Progenitor cell of endocrine pancreas (in vitro differentiated cells): Measurements from ENCODE around the gene TENT4A. TPM values are rescaled to one million over a fixed set of nuclear protein-coding genes. Genes with fewer than 3 reads are reported as not detected.

ENCODE experiments used
- DNase-seq: peaks from one replicate; pipeline ENCODE4 v3.0.0; 2021; ENCODE audit warnings: low spot score; ENCODE audit not compliant: unreplicated experiment
- H3K27ac Mint-ChIP-seq: 2 replicates; pipeline ENCODE4 v1.8.0; 2021; ENCODE audit warnings: mild to moderate bottlenecking, moderate library complexity, mixed read lengths
- H3K27me3 Mint-ChIP-seq: 2 replicates; pipeline ENCODE4 v1.8.0; 2021; ENCODE audit warnings: mixed read lengths
- H3K36me3 Mint-ChIP-seq: 2 replicates; pipeline ENCODE4 v1.8.0; 2022; ENCODE audit warnings: mixed read lengths; ENCODE audit not compliant: insufficient read depth
- H3K4me1 Mint-ChIP-seq: 2 replicates; pipeline ENCODE4 v1.8.0; 2021; ENCODE audit warnings: low read depth, mixed read lengths
- H3K4me3 Mint-ChIP-seq: 2 replicates; pipeline ENCODE4 v1.8.0; 2021; ENCODE audit warnings: low read depth, mild to moderate bottlenecking, moderate library complexity, mixed read lengths
- H3K9me3 Mint-ChIP-seq: 2 replicates; pipeline ENCODE4 v1.8.0; 2021; ENCODE audit warnings: low read depth, mixed read lengths
- total RNA-seq: library from RNA; stranded (reverse); gene quantifications from 2 replicates; pipeline ENCODE4 v1.2.1, GENCODE V29; 2021
- TF ChIP-seq, protein P1 (sequence below): fragments of 200-600 bp; sonication (generic); IDR thresholded peaks from one replicate; pipeline ENCODE4 v1.5.0; 2021; ENCODE audit warnings: antibody characterized with exemption, mild to moderate bottlenecking; ENCODE audit not compliant: unreplicated experiment

The TENT4A gene
- total RNA-seq, 1 donor from 2014 or later = 30.0 TPM

DNA sequence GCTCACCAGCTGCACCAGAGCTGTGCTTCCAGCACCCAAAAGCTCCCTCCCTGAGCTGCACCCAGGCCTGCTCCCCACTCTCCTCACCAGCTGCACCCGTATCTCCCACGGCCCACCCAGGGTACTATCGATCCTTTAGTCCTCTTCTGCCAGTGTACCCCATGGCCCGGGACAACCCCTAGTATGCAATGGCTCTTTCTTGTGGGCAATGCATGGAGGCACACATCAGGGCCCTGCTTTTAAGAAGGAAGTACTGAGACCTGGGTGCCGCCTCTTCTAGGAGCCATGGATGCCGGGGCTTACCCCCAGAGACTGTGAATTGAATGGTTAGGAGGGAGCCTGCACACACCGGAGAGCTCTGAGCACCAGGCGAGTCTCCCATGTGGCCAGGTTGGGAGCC lies 49.5 kb downstream of the TENT4A start:
- Mint-ChIP-seq H3K36me3 (peaks cover 3% of the 10 kb centered on the region), H3K9me3 (no peaks in the 10 kb centered on the region), H3K4me3 (no peak overlapping the region), H3K27me3 (no peaks in the 10 kb centered on the region), H3K4me1 (no peaks in the 10 kb centered on the region), H3K27ac (no peak overlapping the region)
- TF ChIP-seq, protein P1, sequence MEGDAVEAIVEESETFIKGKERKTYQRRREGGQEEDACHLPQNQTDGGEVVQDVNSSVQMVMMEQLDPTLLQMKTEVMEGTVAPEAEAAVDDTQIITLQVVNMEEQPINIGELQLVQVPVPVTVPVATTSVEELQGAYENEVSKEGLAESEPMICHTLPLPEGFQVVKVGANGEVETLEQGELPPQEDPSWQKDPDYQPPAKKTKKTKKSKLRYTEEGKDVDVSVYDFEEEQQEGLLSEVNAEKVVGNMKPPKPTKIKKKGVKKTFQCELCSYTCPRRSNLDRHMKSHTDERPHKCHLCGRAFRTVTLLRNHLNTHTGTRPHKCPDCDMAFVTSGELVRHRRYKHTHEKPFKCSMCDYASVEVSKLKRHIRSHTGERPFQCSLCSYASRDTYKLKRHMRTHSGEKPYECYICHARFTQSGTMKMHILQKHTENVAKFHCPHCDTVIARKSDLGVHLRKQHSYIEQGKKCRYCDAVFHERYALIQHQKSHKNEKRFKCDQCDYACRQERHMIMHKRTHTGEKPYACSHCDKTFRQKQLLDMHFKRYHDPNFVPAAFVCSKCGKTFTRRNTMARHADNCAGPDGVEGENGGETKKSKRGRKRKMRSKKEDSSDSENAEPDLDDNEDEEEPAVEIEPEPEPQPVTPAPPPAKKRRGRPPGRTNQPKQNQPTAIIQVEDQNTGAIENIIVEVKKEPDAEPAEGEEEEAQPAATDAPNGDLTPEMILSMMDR = no peak
- DNase-seq = no peak

DNA sequence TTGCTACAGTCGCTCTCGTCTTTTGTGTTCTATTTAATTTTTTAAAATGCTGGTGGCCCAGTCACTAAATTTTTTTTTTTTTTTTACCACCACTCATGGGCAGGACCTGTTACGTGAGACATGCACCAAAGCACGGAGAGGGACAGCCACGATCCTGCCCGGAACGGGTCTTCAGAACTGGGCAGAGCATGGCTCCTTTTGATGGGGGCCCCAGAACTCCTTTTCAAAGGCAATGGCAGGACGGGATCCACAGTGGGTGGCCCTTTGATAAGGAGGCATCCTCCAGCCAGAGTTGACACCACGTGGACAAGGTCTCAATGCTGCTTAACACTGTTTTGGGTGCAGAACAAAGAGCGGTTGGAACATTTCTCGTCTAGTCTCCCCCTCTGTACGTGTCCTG lies 50.0 kb downstream of the TENT4A start:
- Mint-ChIP-seq H3K4me1 (no peaks in the 10 kb centered on the region), H3K27ac (no peak overlapping the region), H3K9me3 (no peaks in the 10 kb centered on the region), H3K27me3 (no peaks in the 10 kb centered on the region), H3K4me3 (no peak overlapping the region), H3K36me3 (peaks cover 1% of the 10 kb centered on the region)
- TF ChIP-seq, protein P1 = no peak
- DNase-seq = no peak

DNA sequence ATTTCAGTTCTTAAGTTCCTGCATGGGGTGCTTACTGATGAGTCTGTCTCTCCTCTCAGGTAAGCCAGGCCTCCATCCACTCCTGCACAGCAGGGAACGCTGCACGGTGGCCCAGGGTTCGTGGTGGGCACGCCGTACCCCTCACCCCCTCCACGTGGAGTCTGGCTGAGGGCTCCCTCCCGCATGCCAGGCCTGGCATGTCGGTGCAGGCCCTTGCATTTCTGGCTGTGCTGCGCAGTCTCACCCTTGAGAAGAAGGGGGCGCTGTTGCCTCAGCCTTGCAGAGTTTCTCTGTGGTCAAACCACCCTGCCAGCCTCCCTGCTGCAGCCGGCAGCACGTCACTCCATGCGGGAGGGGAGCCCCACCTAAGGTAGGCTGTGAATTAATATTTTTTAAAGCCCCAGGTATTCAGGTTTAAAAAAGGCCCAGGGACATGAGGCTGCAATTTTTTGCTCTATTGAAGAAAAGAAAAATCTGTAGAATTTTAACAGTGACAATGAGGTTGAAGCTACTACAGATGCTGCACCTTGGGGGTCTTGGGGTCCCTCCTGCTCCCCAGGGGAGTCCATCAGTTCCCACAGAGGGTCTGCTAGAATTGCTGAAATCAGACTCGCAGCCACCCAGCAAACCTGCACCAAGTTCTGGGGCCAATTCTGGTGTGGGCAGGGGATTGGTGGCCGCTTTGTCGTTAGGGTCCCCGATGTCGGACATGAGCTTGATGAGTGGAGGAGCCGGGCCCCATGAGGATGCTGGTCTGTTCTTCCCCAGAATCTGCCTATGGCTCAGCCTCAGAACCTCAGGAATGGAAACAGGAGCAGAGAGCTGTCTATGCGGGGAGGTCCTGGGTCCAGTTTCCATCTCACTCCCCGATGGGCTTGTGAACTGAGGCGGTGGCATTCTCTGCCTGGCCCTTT lies 52.6 kb downstream of the TENT4A start:
- no peaks in the 10 kb centered on the region for H3K9me3 Mint-ChIP-seq
- TF ChIP-seq, protein P1 = peak; percentile 85
- H3K36me3 Mint-ChIP-seq = no peaks in the 10 kb centered on the region
- peak overlapping the region; percentile 56 for H3K27ac Mint-ChIP-seq
- H3K4me1 Mint-ChIP-seq = no peaks in the 10 kb centered on the region
- H3K27me3 Mint-ChIP-seq = no peaks in the 10 kb centered on the region
- no peak overlapping the region for H3K4me3 Mint-ChIP-seq
- DNase-seq = peak; percentile 71

DNA sequence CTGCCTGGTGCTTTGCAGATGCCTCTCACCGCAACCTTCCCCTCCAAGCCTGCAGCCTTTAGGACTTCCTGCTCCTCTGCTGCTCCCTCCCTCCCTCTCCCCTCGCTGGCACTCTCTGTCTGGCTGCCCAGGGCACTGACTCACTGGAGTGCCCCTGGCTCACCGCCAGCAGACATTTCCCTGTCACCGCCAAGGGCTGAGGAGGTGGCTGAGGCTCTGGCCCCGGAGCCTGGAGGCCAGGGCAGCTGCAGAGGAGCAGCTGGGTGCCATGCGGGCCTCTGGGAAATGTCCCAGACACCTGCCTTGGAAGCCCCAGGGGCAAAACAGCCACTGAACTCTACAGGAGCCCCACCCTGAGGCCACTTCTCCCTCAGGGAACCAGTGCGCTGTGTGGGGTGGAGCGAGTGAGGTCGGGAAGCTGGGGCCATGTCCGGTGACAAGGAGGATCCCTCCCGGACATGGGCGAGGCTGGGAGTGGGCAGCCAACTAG lies 53.4 kb downstream of the TENT4A start:
- DNase-seq = no peak
- H3K4me1 Mint-ChIP-seq = no peaks in the 10 kb centered on the region
- H3K9me3 Mint-ChIP-seq = no peaks in the 10 kb centered on the region
- TF ChIP-seq, protein P1 = no peak
- H3K36me3 Mint-ChIP-seq = no peaks in the 10 kb centered on the region
- no peak overlapping the region for H3K4me3 Mint-ChIP-seq
- H3K27me3 Mint-ChIP-seq = no peaks in the 10 kb centered on the region
- H3K27ac Mint-ChIP-seq = no peak overlapping the region

DNA sequence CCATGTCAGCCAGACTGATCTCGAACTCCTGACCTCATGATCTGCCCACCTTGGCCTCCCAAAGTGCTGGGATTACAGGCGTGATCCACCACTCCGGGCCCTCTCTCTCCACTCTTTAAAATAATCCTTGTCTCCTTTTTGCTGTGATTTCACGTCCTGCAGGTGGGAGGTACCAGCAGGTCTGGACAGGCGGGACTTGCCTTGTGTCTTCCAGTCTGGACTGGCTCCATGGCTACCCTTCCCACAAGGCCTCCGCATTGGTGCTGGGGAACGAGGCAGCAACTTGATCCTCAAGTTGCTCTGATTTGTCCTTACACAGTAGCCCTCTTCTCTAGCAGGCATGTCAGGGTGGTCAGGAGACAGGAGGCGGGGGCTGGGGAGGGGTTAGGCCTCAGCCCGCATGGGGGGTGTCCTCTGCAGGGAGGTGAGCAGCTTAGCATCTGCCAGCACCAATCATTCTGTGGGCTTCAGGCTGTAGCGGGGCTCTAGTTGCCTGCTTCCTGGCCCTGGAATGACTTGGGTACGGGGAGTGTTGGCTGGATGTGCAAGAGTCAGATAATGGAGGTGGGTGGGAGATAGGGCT lies 54.3 kb downstream of the TENT4A start:
- no peak for DNase-seq
- Mint-ChIP-seq H3K4me1 (no peaks in the 10 kb centered on the region), H3K9me3 (no peaks in the 10 kb centered on the region), H3K4me3 (no peak overlapping the region), H3K27me3 (no peaks in the 10 kb centered on the region), H3K27ac (no peak overlapping the region), H3K36me3 (no peaks in the 10 kb centered on the region)
- TF ChIP-seq, protein P1 = no peak
